ENCODE data around the gene ZNF652. TPM values are rescaled to one million over a fixed set of nuclear protein-coding genes. Genes with fewer than 3 reads are reported as not detected.

Gene ZNF652
- total RNA-seq, 3 donors from 2014 or later: 34.2 to 157 (median 72.4) TPM

GRCh38 chr17:49254066-49254465 is 108.0 kb downstream of the ZNF652 start:
- TF ChIP-seq POLR2A (IDR thresholded peaks at IDR 0.05) (no peak), POLR2AphosphoS5 (IDR thresholded peaks at IDR 0.05) (no peak), CTCF (IDR thresholded peaks at IDR 0.05) (no peak)
- Histone ChIP-seq H3K4me1 (no peaks in the 10 kb centered on the region), H3K27me3 (peaks cover 0 to 3% of the 10 kb centered on the region in 2 donors), H3K27ac (no peak overlapping the region), H3K36me3 (no peaks in the 10 kb centered on the region), H3K9me3 (no peaks in the 10 kb centered on the region), H3K4me3 (no peak overlapping the region)
- no peak for DNase-seq (ENCODE audit: low spot score in 2 of 2)
- intact Hi-C loops (cut with DNase I; ENCODE audit: low total_unique reads): loop anchor here (10.0 kb wide), 1 partner anchor 1049 kb away; no protein-coding TSS in a partner anchor

- Histone ChIP-seq H3K9me3 (no peaks in the 10 kb centered on the region), H3K4me3 (no peak overlapping the region), H3K27me3 (peaks cover 0 to 3% of the 10 kb centered on the region in 2 donors), H3K4me1 (no peaks in the 10 kb centered on the region), H3K36me3 (no peaks in the 10 kb centered on the region), H3K27ac (no peak overlapping the region)
- intact Hi-C loops (cut with DNase I; ENCODE audit: low total_unique reads): loop anchor here (10.0 kb wide), 1 partner anchor 1047 kb away; no protein-coding TSS in a partner anchor
- TF ChIP-seq CTCF (IDR thresholded peaks at IDR 0.05) (no peak), POLR2AphosphoS5 (IDR thresholded peaks at IDR 0.05) (no peak), POLR2A (IDR thresholded peaks at IDR 0.05) (no peak)
- DNase-seq (ENCODE audit: low spot score in 2 of 2): no peak
Observed at GRCh38 chr17:49252148-49252695, 109.8 kb downstream of the ZNF652 start.

- TF ChIP-seq CTCF (IDR thresholded peaks at IDR 0.05) (no peak), POLR2A (IDR thresholded peaks at IDR 0.05) (no peak), POLR2AphosphoS5 (IDR thresholded peaks at IDR 0.05) (no peak)
Observed at GRCh38 chr17:49249890-49250522, 112.0 kb downstream of the ZNF652 start.

GRCh38 chr17:49249292-49249794 is 112.7 kb downstream of the ZNF652 start:
- TF ChIP-seq CTCF (IDR thresholded peaks at IDR 0.05) (no peak), POLR2A (IDR thresholded peaks at IDR 0.05) (no peak), POLR2AphosphoS5 (IDR thresholded peaks at IDR 0.05) (no peak)
- no peak for DNase-seq (ENCODE audit: low spot score in 2 of 2)
- Histone ChIP-seq H3K27ac (no peak overlapping the region), H3K27me3 (peaks cover 0 to 8% of the 10 kb centered on the region in 2 donors), H3K4me1 (no peaks in the 10 kb centered on the region), H3K4me3 (no peak overlapping the region), H3K9me3 (no peaks in the 10 kb centered on the region), H3K36me3 (no peaks in the 10 kb centered on the region)
- intact Hi-C loops (cut with DNase I; ENCODE audit: low total_unique reads): no loop called here

More at GRCh38 chr17:49249890-49250522, 112.0 kb downstream of the ZNF652 start:
- no peak overlapping the region for H3K4me3 ChIP-seq
- H3K9me3 ChIP-seq: no peaks in the 10 kb centered on the region
- DNase-seq (ENCODE audit: low spot score in 2 of 2): no peak
- H3K36me3 ChIP-seq: no peaks in the 10 kb centered on the region
- no peaks in the 10 kb centered on the region for H3K4me1 ChIP-seq
- intact Hi-C loops (cut with DNase I; ENCODE audit: low total_unique reads): loop anchor here (10.0 kb wide), 1 partner anchor 1045 kb away; no protein-coding TSS in a partner anchor
- peaks cover 0 to 8% of the 10 kb centered on the region in 2 donors for H3K27me3 ChIP-seq
- H3K27ac ChIP-seq: no peak overlapping the region

GRCh38 chr17:49247944-49248343 is 114.1 kb downstream of the ZNF652 start:
- H3K4me1 ChIP-seq: no peaks in the 10 kb centered on the region
- DNase-seq (ENCODE audit: low spot score in 2 of 2): no peak
- no peak overlapping the region for H3K4me3 ChIP-seq
- intact Hi-C loops (cut with DNase I; ENCODE audit: low total_unique reads): no loop called here
- TF ChIP-seq CTCF (IDR thresholded peaks at IDR 0.05) (no peak), POLR2AphosphoS5 (IDR thresholded peaks at IDR 0.05) (no peak), POLR2A (IDR thresholded peaks at IDR 0.05) (no peak)
- H3K9me3 ChIP-seq: no peaks in the 10 kb centered on the region
- H3K27me3 ChIP-seq: peaks cover 0 to 8% of the 10 kb centered on the region in 2 donors
- no peak overlapping the region for H3K27ac ChIP-seq
- H3K36me3 ChIP-seq: no peaks in the 10 kb centered on the region
